Measurements from ENCODE around the gene CBLC. TPM values are rescaled to one million over a fixed set of nuclear protein-coding genes. Genes with fewer than 3 reads are reported as not detected.

The CBLC gene
- polyA plus RNA-seq, 1 donor (not counting 4 experiments of a cell fraction or from before 2014, with no cell fraction given): 27.8 TPM

GRCh38 chr19:44839276-44839675 lies 61.6 kb downstream of the CBLC start:
- Histone ChIP-seq H4K20me1 (ENCODE audit: control insufficient read depth, extremely low read depth, insufficient read depth, low read length) (no peaks in the 10 kb centered on the region), H3K9me3 (ENCODE audit: control insufficient read depth, low read depth, low read length) (no peaks in the 10 kb centered on the region), H3K4me1 (ENCODE audit: control insufficient read depth, extremely low read depth, insufficient read depth, low read length) (no peaks in the 10 kb centered on the region), H3K9ac (ENCODE audit: control insufficient read depth, extremely low read depth, insufficient read depth, low read length) (no peak overlapping the region), H2AFZ (ENCODE audit: control insufficient read depth, low read length) (no peak overlapping the region), H3K79me2 (ENCODE audit: control insufficient read depth, insufficient read depth, low read length) (no peaks in the 10 kb centered on the region), H3K36me3 (ENCODE audit: control insufficient read depth in 2 of 2, extremely low read depth in 1 of 2, insufficient read depth in 2 of 2, low read length in 2 of 2) (no peaks in the 10 kb centered on the region), H3K27ac (ENCODE audit: control insufficient read depth, insufficient read depth, low read length) (no peak overlapping the region), H3K4me3 (ENCODE audit: control insufficient read depth in 2 of 3, extremely low read depth in 1 of 3, insufficient read depth in 2 of 3, low read depth in 1 of 3, low read length in 3 of 3) (no peak overlapping the region), H3K4me2 (ENCODE audit: control insufficient read depth, extremely low read depth, insufficient read depth, low read depth, low read length) (no peak overlapping the region), H3K9me1 (ENCODE audit: control insufficient read depth, extremely low read depth, insufficient read depth, low read length) (no peaks in the 10 kb centered on the region), H3K27me3 (ENCODE audit: control insufficient read depth, extremely low read depth, insufficient read depth, low read length) (peaks cover 3% of the 10 kb centered on the region)
- dilution Hi-C loops (cut with MboI; ENCODE audit: extremely low pct_ligation_motif_present, low sequenced_read_pairs): no loop called here
- FAIRE-seq (no peak), DNase-seq (ENCODE audit: low read depth, low spot score) (no peak)
- TF ChIP-seq EZH2 (IDR thresholded peaks at IDR 0.05; ENCODE audit: low read length): no peak

DNA sequence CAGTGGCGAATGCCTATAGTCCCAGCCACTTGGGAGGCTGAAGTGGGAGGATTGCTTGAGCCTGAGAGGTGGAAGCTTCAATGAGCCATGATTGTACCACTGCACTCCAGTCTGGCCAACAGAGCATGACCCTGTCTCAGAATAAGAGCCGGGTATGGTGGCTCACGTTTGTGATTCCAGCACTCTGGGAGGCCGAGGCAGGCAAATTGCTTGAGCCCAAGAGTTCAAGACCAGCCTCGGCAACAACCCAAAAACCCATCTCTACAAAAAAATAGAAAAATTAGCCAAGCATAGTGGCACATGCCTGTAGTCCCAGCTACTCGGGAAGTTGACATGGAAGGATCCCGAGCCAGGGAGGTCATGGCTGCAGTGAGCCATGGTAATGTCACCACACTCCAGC lies 63.1 kb downstream of the CBLC start:
- H3K9me3 ChIP-seq (ENCODE audit: control insufficient read depth, low read depth, low read length): no peaks in the 10 kb centered on the region
- dilution Hi-C loops (cut with MboI; ENCODE audit: extremely low pct_ligation_motif_present, low sequenced_read_pairs): no loop called here
- H3K27ac ChIP-seq (ENCODE audit: control insufficient read depth, insufficient read depth, low read length): no peak overlapping the region
- H4K20me1 ChIP-seq (ENCODE audit: control insufficient read depth, extremely low read depth, insufficient read depth, low read length): no peaks in the 10 kb centered on the region
- H3K9ac ChIP-seq (ENCODE audit: control insufficient read depth, extremely low read depth, insufficient read depth, low read length): no peak overlapping the region
- no peaks in the 10 kb centered on the region for H3K79me2 ChIP-seq (ENCODE audit: control insufficient read depth, insufficient read depth, low read length)
- H3K9me1 ChIP-seq (ENCODE audit: control insufficient read depth, extremely low read depth, insufficient read depth, low read length): no peaks in the 10 kb centered on the region
- H3K27me3 ChIP-seq (ENCODE audit: control insufficient read depth, extremely low read depth, insufficient read depth, low read length): peaks cover 3% of the 10 kb centered on the region
- no peak overlapping the region for H3K4me2 ChIP-seq (ENCODE audit: control insufficient read depth, extremely low read depth, insufficient read depth, low read depth, low read length)
- H3K4me3 ChIP-seq (ENCODE audit: control insufficient read depth in 2 of 3, extremely low read depth in 1 of 3, insufficient read depth in 2 of 3, low read depth in 1 of 3, low read length in 3 of 3): no peak overlapping the region
- H3K4me1 ChIP-seq (ENCODE audit: control insufficient read depth, extremely low read depth, insufficient read depth, low read length): peaks cover 6% of the 10 kb centered on the region
- TF ChIP-seq CTCF (optimal IDR thresholded peaks at IDR 0.05 in 1 of 3, IDR thresholded peaks at IDR 0.05 in 1 of 3, conservative IDR thresholded peaks at IDR 0.05 in 1 of 3; ENCODE audit: extremely low read depth in 1 of 3, insufficient read depth in 2 of 3, low read length in 3 of 3) (no peak), EZH2 (IDR thresholded peaks at IDR 0.05; ENCODE audit: low read length) (no peak)
- FAIRE-seq (no peak), DNase-seq (ENCODE audit: low read depth, low spot score) (no peak)
- no peak overlapping the region for H2AFZ ChIP-seq (ENCODE audit: control insufficient read depth, low read length)
- H3K36me3 ChIP-seq (ENCODE audit: control insufficient read depth in 2 of 2, extremely low read depth in 1 of 2, insufficient read depth in 2 of 2, low read length in 2 of 2): no peaks in the 10 kb centered on the region

DNA sequence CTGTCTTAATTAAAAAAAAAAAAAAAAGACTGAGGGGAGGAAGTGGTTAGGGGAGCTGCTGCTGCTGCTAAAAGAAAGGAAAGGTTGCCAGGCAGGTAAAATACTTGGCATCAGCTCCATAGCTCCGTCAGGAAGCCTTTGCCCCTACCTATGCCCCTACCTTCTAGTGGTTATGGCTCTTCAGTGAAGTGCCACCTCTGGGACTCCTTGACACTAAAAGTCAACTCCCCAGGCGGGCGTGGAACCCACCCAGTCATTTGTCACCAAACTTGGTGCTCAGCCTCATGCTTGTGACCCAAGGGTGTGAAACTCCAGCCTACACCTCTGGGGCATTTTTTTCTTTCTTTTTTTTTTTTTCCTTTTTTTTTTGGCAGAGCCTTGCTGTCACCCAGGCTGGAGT lies 63.5 kb downstream of the CBLC start:
- no peak overlapping the region for H3K4me3 ChIP-seq (ENCODE audit: control insufficient read depth in 2 of 3, extremely low read depth in 1 of 3, insufficient read depth in 2 of 3, low read depth in 1 of 3, low read length in 3 of 3)
- dilution Hi-C loops (cut with MboI; ENCODE audit: extremely low pct_ligation_motif_present, low sequenced_read_pairs): no loop called here

More for the DNA sequence above, 63.5 kb downstream of the CBLC start:
- FAIRE-seq (no peak), DNase-seq (ENCODE audit: low read depth, low spot score) (no peak)
- no peak for TF ChIP-seq EZH2 (IDR thresholded peaks at IDR 0.05; ENCODE audit: low read length)
- TF ChIP-seq CTCF (optimal IDR thresholded peaks at IDR 0.05 in 1 of 3, IDR thresholded peaks at IDR 0.05 in 1 of 3, conservative IDR thresholded peaks at IDR 0.05 in 1 of 3; ENCODE audit: extremely low read depth in 1 of 3, insufficient read depth in 2 of 3, low read length in 3 of 3): no peak
- Histone ChIP-seq H3K79me2 (ENCODE audit: control insufficient read depth, insufficient read depth, low read length) (no peaks in the 10 kb centered on the region), H3K9me1 (ENCODE audit: control insufficient read depth, extremely low read depth, insufficient read depth, low read length) (no peaks in the 10 kb centered on the region), H3K27ac (ENCODE audit: control insufficient read depth, insufficient read depth, low read length) (no peak overlapping the region), H3K9me3 (ENCODE audit: control insufficient read depth, low read depth, low read length) (no peaks in the 10 kb centered on the region), H3K4me2 (ENCODE audit: control insufficient read depth, extremely low read depth, insufficient read depth, low read depth, low read length) (no peak overlapping the region), H4K20me1 (ENCODE audit: control insufficient read depth, extremely low read depth, insufficient read depth, low read length) (no peaks in the 10 kb centered on the region), H3K9ac (ENCODE audit: control insufficient read depth, extremely low read depth, insufficient read depth, low read length) (no peak overlapping the region), H2AFZ (ENCODE audit: control insufficient read depth, low read length) (no peak overlapping the region), H3K27me3 (ENCODE audit: control insufficient read depth, extremely low read depth, insufficient read depth, low read length) (peaks cover 3% of the 10 kb centered on the region), H3K4me1 (ENCODE audit: control insufficient read depth, extremely low read depth, insufficient read depth, low read length) (peaks cover 6% of the 10 kb centered on the region), H3K36me3 (ENCODE audit: control insufficient read depth in 2 of 2, extremely low read depth in 1 of 2, insufficient read depth in 2 of 2, low read length in 2 of 2) (no peaks in the 10 kb centered on the region)

Data from keratinocyte (primary cell).